CD14-positive monocyte (primary cell): ENCODE measurements around the gene TOR1AIP2. TPM values are rescaled to one million over a fixed set of nuclear protein-coding genes. Genes with fewer than 3 reads are reported as not detected.

Source experiments
- DNase-seq, 3 donors: peaks; one replicate each; pipeline ENCODE4 v3.0.0-alpha.2; 2011 to 2022
- H2AFZ ChIP-seq: 2 replicates; pipeline ENCODE4 v1.6.0; 2012; ENCODE audit warnings: mild to moderate bottlenecking, low read depth, low read length, inconsistent platforms; ENCODE audit not compliant: insufficient read depth, poor library complexity, severe bottlenecking
- H3K27ac ChIP-seq, 2 donors: 1 replicate in 1 of 2; 2 replicates in 1 of 2; pipeline ENCODE4 v1.5.1; 2012 to 2013; ENCODE audit warnings: low read length in 2 of 2, control low read depth in 1 of 2, inconsistent platforms in 1 of 2, low read depth in 1 of 2, mild to moderate bottlenecking in 1 of 2
- H3K27me3 ChIP-seq, 2 donors: one replicate each; pipeline versions ENCODE4 v1.6.0 to v1.6.1; 2011 to 2013; ENCODE audit warnings: low read length in 2 of 2; ENCODE audit not compliant: control insufficient read depth in 2 of 2, insufficient read depth in 2 of 2
- H3K36me3 ChIP-seq, 2 donors: replicated peaks in 1 of 2; 1 replicate in 1 of 2; 2 replicates in 1 of 2; pipeline versions ENCODE4 v1.5.1 to v1.6.1; 2012 to 2013; ENCODE audit warnings: low read length in 2 of 2, control low read depth in 1 of 2, inconsistent platforms in 1 of 2, mild to moderate bottlenecking in 1 of 2; ENCODE audit not compliant: insufficient read depth in 2 of 2, control insufficient read depth in 1 of 2
- H3K4me1 ChIP-seq, 2 donors: 1 replicate in 1 of 2; 2 replicates in 1 of 2; pipeline versions ENCODE4 v1.5.1 to v1.6.1; 2012 to 2013; ENCODE audit warnings: low read length in 2 of 2, control low read depth in 1 of 2, inconsistent platforms in 1 of 2, mild to moderate bottlenecking in 1 of 2, moderate library complexity in 1 of 2; ENCODE audit not compliant: insufficient read depth in 2 of 2, control insufficient read depth in 1 of 2
- H3K4me2 ChIP-seq: replicated peaks from 2 replicates; pipeline ENCODE3; 2012; ENCODE audit warnings: low read length, moderate library complexity, mild to moderate bottlenecking; ENCODE audit not compliant: poor library complexity, severe bottlenecking; ENCODE audit errors: extremely low read depth
- H3K4me3 ChIP-seq, 3 experiments: fragments of 200-600 bp in 1 of 3; sonication (generic) in 1 of 3; replicated peaks in 1 of 3; 1 replicate in 2 of 3; 2 replicates in 1 of 3; pipeline ENCODE4 v1.5.1; 2011 to 2013; ENCODE audit warnings: low read length in 3 of 3, mild to moderate bottlenecking in 3 of 3, control low read depth in 2 of 3, low read depth in 2 of 3, inconsistent platforms in 1 of 3, moderate library complexity in 1 of 3
- H3K79me2 ChIP-seq: 2 replicates; pipeline ENCODE4 v1.6.0; 2012; ENCODE audit warnings: mild to moderate bottlenecking, control low read depth, inconsistent platforms, low read length, moderate library complexity; ENCODE audit not compliant: insufficient read depth
- H3K9ac ChIP-seq: 2 replicates; pipeline ENCODE4 v1.6.0; 2017; ENCODE audit warnings: low read length, mild to moderate bottlenecking; ENCODE audit not compliant: insufficient read depth, poor library complexity, severe bottlenecking
- H3K9me3 ChIP-seq, 2 donors: replicated peaks in 1 of 2; 1 replicate in 1 of 2; 2 replicates in 1 of 2; pipeline versions ENCODE4 v1.5.1 to v1.6.1; 2012 to 2013; ENCODE audit warnings: low read length in 2 of 2, control low read depth in 1 of 2; ENCODE audit not compliant: control insufficient read depth in 1 of 2, insufficient read depth in 1 of 2
- H4K20me1 ChIP-seq: 2 replicates; pipeline ENCODE4 v1.6.0; 2012; ENCODE audit warnings: mild to moderate bottlenecking, low read length, control low read depth, moderate library complexity; ENCODE audit not compliant: insufficient read depth
- H3K27ac Mint-ChIP-seq, 7 donors: one replicate each; pipeline ENCODE4 v1.8.0; 2020; ENCODE audit warnings: mild to moderate bottlenecking in 7 of 7, mixed read lengths in 7 of 7, moderate library complexity in 6 of 7, inconsistent platforms in 2 of 7
- H3K27me3 Mint-ChIP-seq, 3 donors: one replicate each; pipeline ENCODE4 v1.8.0; 2021 to 2022; ENCODE audit warnings: low read depth in 3 of 3, mild to moderate bottlenecking in 3 of 3, mixed read lengths in 3 of 3, moderate library complexity in 3 of 3, inconsistent platforms in 1 of 3
- H3K36me3 Mint-ChIP-seq, 2 donors: one replicate each; pipeline ENCODE4 v1.8.0; 2020; ENCODE audit warnings: mixed read lengths in 2 of 2, inconsistent platforms in 1 of 2, mild to moderate bottlenecking in 1 of 2
- H3K4me1 Mint-ChIP-seq: one replicate; pipeline ENCODE4 v1.8.0; 2020; ENCODE audit warnings: mild to moderate bottlenecking, mixed read lengths
- H3K4me3 Mint-ChIP-seq, 2 donors: one replicate each; pipeline ENCODE4 v1.8.0; 2020; ENCODE audit warnings: mild to moderate bottlenecking in 2 of 2, mixed read lengths in 2 of 2, moderate library complexity in 1 of 2
- H3K9me3 Mint-ChIP-seq, 7 donors: one replicate each; pipeline ENCODE4 v1.8.0; 2020 to 2022; ENCODE audit warnings: mixed read lengths in 7 of 7, mild to moderate bottlenecking in 6 of 7, moderate library complexity in 6 of 7, inconsistent platforms in 2 of 7
- CTCF ChIP-seq: fragments of 200-600 bp; IDR thresholded peaks from one replicate; pipeline ENCODE4 v1.8.0; 2022; ENCODE audit warnings: antibody characterized with exemption, mild to moderate bottlenecking
- WGBS: methylation state at CpG from one replicate; pipeline ENCODE4 v1.1.5; 2013; ENCODE audit warnings: missing lambda C conversion rate; ENCODE audit not compliant: insufficient coverage; 5-methylcytosine and 5-hydroxymethylcytosine counted together
- intact Hi-C, 2 donors: fragments of 100-400 bp; cut with micrococcal nuclease; formaldehyde crosslinking; loops; one replicate each; pipeline versions ENCODE4 v1.15.0 to v1.15.1; 2023
- polyA plus RNA-seq, 3 donors: library from polyadenylated mRNA; depleted of rRNA in 1 of 3; unstranded in 2 of 3; stranded (reverse) in 1 of 3; fragments of 300-500 nt in 2 of 3; fragments of >200 nt in 1 of 3; fragmentation: Illumina TruSeq in 2 of 3; gene quantifications; 1 replicate in 2 of 3; 2 replicates in 1 of 3; pipeline ENCODE4 v1.2.3, GENCODE V29; 2012 to 2021

TOR1AIP2 gene
- polyA plus RNA-seq, 3 donors = 9.9 to 21.5 (median 20.5) TPM

GRCh38 chr1:179867493-179868330 lies 9.9 kb downstream of the TOR1AIP2 start:
- no peaks in the 10 kb centered on the region for H3K4me1 ChIP-seq
- H3K9ac ChIP-seq = no peak overlapping the region
- Mint-ChIP-seq H3K27ac (peak overlapping the region in 4 of 7 donors; percentile 21 to 67 (median 42)), H3K9me3 (no peaks in the 10 kb centered on the region), H3K27me3 (peaks cover 0 to 3% (median 0%) of the 10 kb centered on the region in 3 donors), H3K4me1 (peaks cover 16% of the 10 kb centered on the region), H3K4me3 (no peak overlapping the region), H3K36me3 (peaks cover 50 to 71% of the 10 kb centered on the region in 2 donors)
- H3K4me2 ChIP-seq = no peak overlapping the region
- no peak overlapping the region for H3K4me3 ChIP-seq
- peaks cover 70% of the 10 kb centered on the region for H3K79me2 ChIP-seq
- no peak overlapping the region for H2AFZ ChIP-seq
- peaks cover 64% of the 10 kb centered on the region for H4K20me1 ChIP-seq
- H3K27me3 ChIP-seq = no peaks in the 10 kb centered on the region
- intact Hi-C loops = no loop called here
- 20% methylated on average over 1 of the region's 1 CpG for WGBS
- TF ChIP-seq CTCF = peak; percentile 73
- peak in 2 of 3 donors; percentile 41 for DNase-seq
- H3K9me3 ChIP-seq = no peaks in the 10 kb centered on the region
- H3K27ac ChIP-seq = no peak overlapping the region
- peaks cover 36 to 77% of the 10 kb centered on the region in 2 donors for H3K36me3 ChIP-seq

- Histone ChIP-seq H3K79me2 (peaks cover 59% of the 10 kb centered on the region), H3K27ac (no peak overlapping the region), H3K4me1 (no peaks in the 10 kb centered on the region), H3K27me3 (no peaks in the 10 kb centered on the region), H4K20me1 (peaks cover 60% of the 10 kb centered on the region), H2AFZ (no peak overlapping the region), H3K36me3 (peaks cover 40 to 88% of the 10 kb centered on the region in 2 donors), H3K9me3 (no peaks in the 10 kb centered on the region), H3K9ac (no peak overlapping the region), H3K4me3 (no peak overlapping the region), H3K4me2 (no peak overlapping the region)
- Mint-ChIP-seq H3K4me1 (peaks cover 7% of the 10 kb centered on the region), H3K27ac (no peak overlapping the region), H3K27me3 (peaks cover 0 to 3% (median 0%) of the 10 kb centered on the region in 3 donors), H3K36me3 (peaks cover 51 to 73% of the 10 kb centered on the region in 2 donors), H3K4me3 (no peak overlapping the region), H3K9me3 (no peaks in the 10 kb centered on the region)
- TF ChIP-seq CTCF = no peak
- 99% methylated on average over 6 of the region's 7 CpGs for WGBS
- DNase-seq = no peak
- intact Hi-C loops = no loop called here
Observed at GRCh38 chr1:179866616-179867015, 11.0 kb downstream of the TOR1AIP2 start.
